ENCODE measurements around the gene VCL.

The VCL gene

GRCh38 chr10:74111799-74112198 lies 113.9 kb downstream of the VCL start:
- TF ChIP-seq CTCF (IDR thresholded peaks at IDR 0.05; ENCODE audit: control insufficient read depth, extremely low read depth, insufficient read depth): no peak
- H3K4me3 ChIP-seq (ENCODE audit: low read depth, low read length): no peak overlapping the region
- DNase-seq (ENCODE audit: low read depth): no peak

- no peak for TF ChIP-seq CTCF (IDR thresholded peaks at IDR 0.05; ENCODE audit: control insufficient read depth, extremely low read depth, insufficient read depth)
- no peak for DNase-seq (ENCODE audit: low read depth)
- H3K4me3 ChIP-seq (ENCODE audit: low read depth, low read length): no peak overlapping the region
Measured at GRCh38 chr10:74113546-74113945, 115.6 kb downstream of the VCL start.

- no peak overlapping the region for H3K4me3 ChIP-seq (ENCODE audit: low read depth, low read length)
- no peak for DNase-seq (ENCODE audit: low read depth)
- no peak for TF ChIP-seq CTCF (IDR thresholded peaks at IDR 0.05; ENCODE audit: control insufficient read depth, extremely low read depth, insufficient read depth)
Measured at GRCh38 chr10:74114041-74114448, 116.1 kb downstream of the VCL start.

- no peak for DNase-seq (ENCODE audit: low read depth)
- TF ChIP-seq CTCF (IDR thresholded peaks at IDR 0.05; ENCODE audit: control insufficient read depth, extremely low read depth, insufficient read depth): no peak
- no peak overlapping the region for H3K4me3 ChIP-seq (ENCODE audit: low read depth, low read length)
Measured at GRCh38 chr10:74117738-74118137, 119.8 kb downstream of the VCL start.

- H3K4me3 ChIP-seq (ENCODE audit: low read depth, low read length): no peak overlapping the region
- TF ChIP-seq CTCF (IDR thresholded peaks at IDR 0.05; ENCODE audit: control insufficient read depth, extremely low read depth, insufficient read depth): no peak
- no peak for DNase-seq (ENCODE audit: low read depth)
Measured at GRCh38 chr10:74118804-74119203, 120.9 kb downstream of the VCL start.

GRCh38 chr10:74120911-74121310 lies 123.0 kb downstream of the VCL start:
- no peak for TF ChIP-seq CTCF (IDR thresholded peaks at IDR 0.05; ENCODE audit: control insufficient read depth, extremely low read depth, insufficient read depth)
- H3K4me3 ChIP-seq (ENCODE audit: low read depth, low read length): no peak overlapping the region
- DNase-seq (ENCODE audit: low read depth): no peak

DNA sequence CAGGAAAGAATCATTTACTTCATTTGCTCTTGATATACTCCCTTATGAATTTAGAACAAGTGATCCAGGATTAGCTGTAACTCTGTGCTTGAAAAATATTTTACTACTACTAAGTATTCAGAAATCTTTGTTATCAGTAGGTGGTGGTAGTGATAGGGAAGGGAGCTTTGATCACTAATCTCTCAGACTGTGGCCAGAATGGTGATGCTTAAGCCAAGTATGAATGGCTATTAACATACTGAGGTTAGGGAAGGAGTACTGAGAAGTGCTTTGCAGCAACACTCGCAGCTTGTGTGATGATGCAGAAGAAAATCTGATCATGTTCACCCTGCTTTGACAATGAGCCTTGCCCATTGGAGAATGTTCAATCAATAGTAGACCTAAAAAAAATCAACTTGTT lies 123.5 kb downstream of the VCL start:
- no peak overlapping the region for H3K4me3 ChIP-seq (ENCODE audit: low read depth, low read length)
- no peak for DNase-seq (ENCODE audit: low read depth)
- no peak for TF ChIP-seq CTCF (IDR thresholded peaks at IDR 0.05; ENCODE audit: control insufficient read depth, extremely low read depth, insufficient read depth)
